Measurements from ENCODE around the gene IFIT5. TPM values are rescaled to one million over a fixed set of nuclear protein-coding genes. Genes with fewer than 3 reads are reported as not detected.
"Not testable (repeated sequence)": the region's sequence is repeated elsewhere in the genome, so short reads cannot be mapped to it uniquely, and the experiment has no call there.

Gene IFIT5
- polyA plus RNA-seq, 2 of the 4 experiments (the other 2 are of a cell fraction), result 7.8 to 11.5 TPM

DNA sequence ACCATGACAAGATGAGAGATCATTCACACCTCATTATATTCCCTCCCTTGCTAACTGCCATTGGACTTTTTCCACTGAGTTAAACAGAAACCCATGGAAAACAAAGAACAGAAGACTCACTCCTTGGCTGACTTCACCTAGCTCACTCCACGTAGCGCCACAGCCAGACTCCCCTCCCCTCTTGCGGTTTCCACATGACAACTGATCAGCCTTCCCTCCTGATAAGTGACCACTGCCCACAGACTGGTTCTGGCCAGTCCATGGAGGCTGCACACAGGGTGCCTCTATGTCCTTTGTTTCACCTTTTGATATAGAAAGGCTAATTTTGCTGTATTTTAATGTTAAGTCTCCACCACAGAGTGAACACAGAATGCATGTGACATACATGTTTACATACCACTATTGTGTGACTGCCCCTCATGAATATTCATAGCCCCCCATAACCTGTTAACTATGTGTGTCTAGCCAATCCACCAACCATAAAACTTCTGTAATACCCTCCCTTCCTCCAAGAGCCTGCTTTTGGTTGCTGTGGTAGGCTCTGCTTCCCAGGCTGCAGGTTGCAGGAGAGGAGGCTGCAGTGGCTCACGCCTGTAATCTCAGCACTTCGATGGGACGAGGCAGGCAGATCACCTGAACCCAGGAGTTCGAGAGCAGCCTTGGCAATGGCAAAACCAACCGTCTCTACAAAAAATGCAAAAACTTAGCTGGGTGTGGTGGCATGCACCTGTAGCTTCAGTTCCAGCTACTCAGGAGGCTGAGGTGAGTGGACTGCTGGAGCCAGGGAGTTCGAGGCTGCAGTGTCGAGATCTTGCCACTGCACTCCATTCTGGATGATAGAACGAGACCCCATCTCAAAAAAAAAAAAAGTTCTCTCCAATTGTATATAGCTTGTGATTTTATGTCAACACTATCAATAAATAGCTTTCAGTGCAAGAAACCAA lies 10.0 kb upstream of the IFIT5 start:
- FAIRE-seq, result no peak
- TF ChIP-seq CEBPB (IDR thresholded peaks at IDR 0.05), result no peak
- no peak for TF ChIP-seq HEYL (CRISPR knock-in tag; IDR thresholded peaks at IDR 0.05)
- no peak for TF ChIP-seq RARB (CRISPR knock-in tag; IDR thresholded peaks at IDR 0.05)
- no peak for TF ChIP-seq CBX2 (IDR thresholded peaks at IDR 0.05; ENCODE audit: borderline replicate concordance, low read depth)
- TF ChIP-seq HDAC2 (IDR thresholded peaks at IDR 0.05), result no peak
- TF ChIP-seq JUNB (IDR thresholded peaks at IDR 0.05), result no peak
- TF ChIP-seq CHD4 (IDR thresholded peaks at IDR 0.05; ENCODE audit: borderline replicate concordance), result no peak
- no peak for TF ChIP-seq HOXB5 (CRISPR knock-in tag; IDR thresholded peaks at IDR 0.05)
- no peak for TF ChIP-seq NPAS2 (CRISPR knock-in tag; IDR thresholded peaks at IDR 0.05; ENCODE audit: borderline replicate concordance)
- TF ChIP-seq POLR2A (IDR thresholded peaks at IDR 0.05; ENCODE audit: low read length), result no peak
- no peak for TF ChIP-seq NR3C1 (IDR thresholded peaks at IDR 0.05)
- TF ChIP-seq RAD21 (conservative IDR thresholded peaks at IDR 0.05 in 1 of 2, IDR thresholded peaks at IDR 0.05 in 1 of 2), result no peak
- TF ChIP-seq, protein P1, sequence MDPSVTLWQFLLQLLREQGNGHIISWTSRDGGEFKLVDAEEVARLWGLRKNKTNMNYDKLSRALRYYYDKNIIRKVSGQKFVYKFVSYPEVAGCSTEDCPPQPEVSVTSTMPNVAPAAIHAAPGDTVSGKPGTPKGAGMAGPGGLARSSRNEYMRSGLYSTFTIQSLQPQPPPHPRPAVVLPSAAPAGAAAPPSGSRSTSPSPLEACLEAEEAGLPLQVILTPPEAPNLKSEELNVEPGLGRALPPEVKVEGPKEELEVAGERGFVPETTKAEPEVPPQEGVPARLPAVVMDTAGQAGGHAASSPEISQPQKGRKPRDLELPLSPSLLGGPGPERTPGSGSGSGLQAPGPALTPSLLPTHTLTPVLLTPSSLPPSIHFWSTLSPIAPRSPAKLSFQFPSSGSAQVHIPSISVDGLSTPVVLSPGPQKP (IDR thresholded peaks at IDR 0.05; ENCODE audit: low read depth, low read length), result no peak
- TF ChIP-seq ESRRA (IDR thresholded peaks at IDR 0.05; ENCODE audit: borderline replicate concordance, low read length), result no peak
- TF ChIP-seq, protein P2, sequence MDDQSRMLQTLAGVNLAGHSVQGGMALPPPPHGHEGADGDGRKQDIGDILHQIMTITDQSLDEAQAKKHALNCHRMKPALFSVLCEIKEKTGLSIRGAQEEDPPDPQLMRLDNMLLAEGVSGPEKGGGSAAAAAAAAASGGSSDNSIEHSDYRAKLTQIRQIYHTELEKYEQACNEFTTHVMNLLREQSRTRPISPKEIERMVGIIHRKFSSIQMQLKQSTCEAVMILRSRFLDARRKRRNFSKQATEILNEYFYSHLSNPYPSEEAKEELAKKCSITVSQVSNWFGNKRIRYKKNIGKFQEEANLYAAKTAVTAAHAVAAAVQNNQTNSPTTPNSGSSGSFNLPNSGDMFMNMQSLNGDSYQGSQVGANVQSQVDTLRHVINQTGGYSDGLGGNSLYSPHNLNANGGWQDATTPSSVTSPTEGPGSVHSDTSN (IDR thresholded peaks at IDR 0.05), result no peak
- TF ChIP-seq MAFK (IDR thresholded peaks at IDR 0.05; ENCODE audit: partially characterized antibody), result no peak
- no peak for TF ChIP-seq JUN (IDR thresholded peaks at IDR 0.05)
- Histone ChIP-seq H3K4me2 (no peak overlapping the region), H3K4me3 (no peak overlapping the region), H3K4me1 (no peaks in the 10 kb centered on the region), H3K9me3 (no peaks in the 10 kb centered on the region), H3K27ac (no peak overlapping the region)
- DNase-seq (ENCODE audit: low read depth in 1 of 2, low spot score in 1 of 2), result no peak
- POLR2A ChIA-PET, result no interaction called here
- WGBS (ENCODE audit: missing lambda C conversion rate), result 87% methylated on average over 11 of the region's 11 CpGs
- no peak for ATAC-seq
- CTCF ChIA-PET, result interaction anchor here (0.6 to 1.2 kb wide), 3 partner anchors 12 to 435 kb away, joined by 3 to 4 read pairs (median 3); partner anchors contain the start of gene IFIT1

DNA sequence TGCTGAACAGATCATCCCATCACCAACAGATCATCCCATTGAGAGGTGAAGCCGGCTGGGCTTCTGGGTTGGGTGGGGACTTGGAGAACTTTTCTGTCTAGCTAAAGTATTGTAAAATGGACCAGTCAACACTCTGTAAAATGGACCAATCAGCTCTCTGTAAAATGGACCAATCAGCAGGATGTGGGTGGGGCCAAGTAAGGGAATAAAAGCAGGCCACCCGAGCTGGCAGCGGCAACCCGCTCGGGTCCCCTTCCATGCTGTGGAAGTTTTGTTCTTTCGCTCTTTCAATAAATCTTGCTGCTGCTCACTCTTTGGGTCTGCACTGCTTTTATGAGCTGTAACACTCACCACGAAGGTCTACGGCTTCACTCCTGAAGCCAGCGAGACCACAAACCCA lies 8.2 kb upstream of the IFIT5 start:
- DNase-seq (ENCODE audit: low read depth in 1 of 2, low spot score in 1 of 2); H3K27ac ChIP-seq; H3K4me3 ChIP-seq; H3K4me2 ChIP-seq; CTCF ChIA-PET; FAIRE-seq; POLR2A ChIA-PET; H3K9me3 ChIP-seq; H3K4me1 ChIP-seq; ATAC-seq: not testable (repeated sequence)
- WGBS (ENCODE audit: missing lambda C conversion rate), result 92% methylated on average over 9 of the region's 9 CpGs

DNA sequence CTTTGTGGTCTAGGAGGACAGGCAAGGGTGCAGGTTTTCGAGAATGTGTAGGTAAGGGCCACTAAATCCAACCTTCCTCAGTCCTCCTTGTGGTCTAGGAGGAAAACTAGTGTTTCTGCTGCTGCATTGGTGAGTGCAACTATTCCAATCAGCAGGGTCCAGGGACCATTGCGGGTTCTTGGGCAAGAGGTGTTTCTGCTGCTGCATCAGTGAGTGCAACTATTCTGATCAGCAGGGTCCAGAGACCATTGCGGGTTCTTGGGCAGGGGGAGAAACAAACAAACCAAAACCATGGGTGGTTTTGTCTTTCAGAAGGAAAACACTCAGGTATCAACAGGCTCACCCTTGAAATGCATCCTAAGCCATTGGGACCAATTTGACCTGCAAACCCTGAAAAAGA lies 6.6 kb upstream of the IFIT5 start:
- DNase-seq (ENCODE audit: low read depth in 1 of 2, low spot score in 1 of 2); POLR2A ChIA-PET; ATAC-seq; H3K27ac ChIP-seq; CTCF ChIA-PET; H3K9me3 ChIP-seq; FAIRE-seq; H3K4me3 ChIP-seq; H3K4me2 ChIP-seq; H3K4me1 ChIP-seq: not testable (repeated sequence)
- WGBS (ENCODE audit: missing lambda C conversion rate), result 100% methylated on average over 3 of the region's 3 CpGs

DNA sequence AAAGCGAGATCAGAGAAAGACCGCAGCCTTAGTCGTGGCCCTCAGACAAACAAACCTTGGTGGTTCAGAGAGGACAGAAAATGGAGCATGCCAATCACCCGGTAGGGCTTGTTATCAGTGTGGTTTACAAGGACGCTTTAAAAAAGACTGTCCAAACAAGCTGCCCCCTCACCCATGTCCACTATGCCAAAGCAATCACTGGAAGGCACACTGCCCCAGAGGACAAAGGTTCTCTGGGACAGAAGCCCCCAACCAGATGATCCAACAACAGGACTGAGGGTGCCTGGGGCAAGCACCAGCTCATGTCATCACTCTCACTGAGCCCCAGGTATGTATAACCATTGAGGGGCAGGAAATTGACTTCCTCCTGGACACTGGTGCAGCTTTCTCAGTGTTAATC lies 5.1 kb upstream of the IFIT5 start:
- not testable (repeated sequence) for ATAC-seq

DNA sequence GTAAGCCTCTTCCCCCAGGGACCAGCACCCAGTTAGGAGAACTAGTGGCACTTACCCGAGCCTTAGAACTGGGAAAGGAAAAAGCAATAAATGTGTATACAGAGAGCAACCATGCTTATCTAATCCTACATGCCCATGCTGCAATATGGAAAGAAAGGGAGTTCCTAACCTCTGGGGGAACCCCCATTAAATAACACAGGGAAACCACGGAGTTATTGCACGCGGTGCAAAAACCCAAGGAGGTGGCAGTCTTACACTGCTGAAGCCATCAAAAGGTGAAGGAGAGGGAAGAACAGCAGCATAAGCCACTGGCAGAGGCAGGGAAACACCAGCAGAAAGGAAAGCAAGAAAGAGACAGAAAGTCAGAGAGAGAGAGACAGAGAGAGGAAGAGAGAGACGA lies 3.8 kb upstream of the IFIT5 start:
- H3K9me3 ChIP-seq; H3K4me2 ChIP-seq; DNase-seq (ENCODE audit: low read depth in 1 of 2, low spot score in 1 of 2); FAIRE-seq; POLR2A ChIA-PET; H3K27ac ChIP-seq; H3K4me3 ChIP-seq; ATAC-seq; H3K4me1 ChIP-seq: not testable (repeated sequence)
- CTCF ChIA-PET, result interaction anchor here (1.1 kb wide), 1 partner anchor 42 kb away, joined by 3 read pairs; no protein-coding TSS in a partner anchor
- 92% methylated on average over 5 of the region's 5 CpGs for WGBS (ENCODE audit: missing lambda C conversion rate)

More for the DNA sequence above, 5.1 kb upstream of the IFIT5 start:
- FAIRE-seq; H3K4me2 ChIP-seq; H3K4me3 ChIP-seq; H3K9me3 ChIP-seq; POLR2A ChIA-PET; H3K4me1 ChIP-seq; H3K27ac ChIP-seq; DNase-seq (ENCODE audit: low read depth in 1 of 2, low spot score in 1 of 2): not testable (repeated sequence)
- CTCF ChIA-PET, result interaction anchor here (0.7 to 1.1 kb wide), 2 partner anchors 40 to 143 kb away, joined by 3 read pairs; no protein-coding TSS in a partner anchor
- 86% methylated on average over 5 of the region's 5 CpGs for WGBS (ENCODE audit: missing lambda C conversion rate)

DNA sequence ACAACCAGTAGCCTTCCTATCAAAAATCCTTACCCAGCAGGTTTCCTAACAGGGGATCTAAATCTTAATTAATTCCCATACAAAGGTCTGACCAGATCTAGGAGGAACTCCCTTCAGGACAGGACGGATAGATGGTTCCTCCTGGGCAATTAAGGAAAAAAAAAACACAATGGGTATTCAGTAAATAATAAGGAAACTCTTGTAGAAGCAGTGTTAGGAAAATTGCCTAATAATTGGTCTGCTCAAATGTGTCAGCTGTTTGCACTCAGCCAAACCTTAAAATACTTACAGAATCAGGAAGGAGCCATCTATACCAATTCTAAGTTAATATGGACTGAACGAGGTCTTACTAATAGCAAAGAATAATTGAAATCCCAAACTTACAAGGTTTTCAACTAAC lies 3.2 kb upstream of the IFIT5 start:
- H3K9me3 ChIP-seq; H3K4me3 ChIP-seq; H3K27ac ChIP-seq; H3K4me2 ChIP-seq; DNase-seq (ENCODE audit: low read depth in 1 of 2, low spot score in 1 of 2); POLR2A ChIA-PET; ATAC-seq; FAIRE-seq: not testable (repeated sequence)
- peaks cover 11% of the 10 kb centered on the region; the same call in 1 of the 3 replicates for H3K4me1 ChIP-seq
- CTCF ChIA-PET, result interaction anchor here (2.0 kb wide), 1 partner anchor 42 kb away, joined by 7 read pairs; no protein-coding TSS in a partner anchor
- WGBS (ENCODE audit: missing lambda C conversion rate), result 67% methylated on average over 2 of the region's 2 CpGs

Measured in A549 (cell line).